GM12801 (cell line): ENCODE data around the gene CEP83.

Experiments used
- CTCF ChIP-seq: IDR thresholded peaks from one replicate; pipeline ENCODE4 v1.5.1; 2011; ENCODE audit warnings: control low read depth; ENCODE audit not compliant: insufficient read length; ENCODE audit errors: extremely low read depth

Gene CEP83

GRCh38 chr12:94263905-94264561 is 195.6 kb downstream of the CEP83 start:
- no peak for TF ChIP-seq CTCF

- TF ChIP-seq CTCF = no peak
These were observed 196.5 kb downstream of the CEP83 start for GRCh38 chr12:94263011-94263811.

- no peak for TF ChIP-seq CTCF
These were observed 197.2 kb downstream of the CEP83 start for GRCh38 chr12:94262228-94263010.

- TF ChIP-seq CTCF = no peak
These were observed 197.9 kb downstream of the CEP83 start for GRCh38 chr12:94261786-94262185.

GRCh38 chr12:94261119-94261518 is 198.5 kb downstream of the CEP83 start:
- TF ChIP-seq CTCF = no peak

- no peak for TF ChIP-seq CTCF
These were observed 198.9 kb downstream of the CEP83 start for GRCh38 chr12:94260717-94261116.

GRCh38 chr12:94260017-94260416 is 199.7 kb downstream of the CEP83 start:
- TF ChIP-seq CTCF = no peak
